ENCODE data around the gene MEIKIN. TPM values are rescaled to one million over a fixed set of nuclear protein-coding genes. Genes with fewer than 3 reads are reported as not detected.

The MEIKIN gene
- total RNA-seq, 2 donors from 2014 or later, result 39.2 TPM; not detected in 1

GRCh38 chr5:131974956-131975726, 29.7 kb upstream of the MEIKIN start:
- Histone ChIP-seq H3K27ac (no peak overlapping the region), H3K4me1 (no peaks in the 10 kb centered on the region), H3K4me3 (no peak overlapping the region), H3K36me3 (replicated peaks in 1 of 2; ENCODE audit: insufficient read depth in 1 of 2, low read depth in 2 of 2) (no peaks in the 10 kb centered on the region), H3K27me3 (no peaks in the 10 kb centered on the region), H3K9me3 (no peaks in the 10 kb centered on the region)
- DNase-seq (no peak), ATAC-seq (no peak)
- TF ChIP-seq POLR2A (IDR thresholded peaks at IDR 0.05), result no peak
- TF ChIP-seq, protein P1, sequence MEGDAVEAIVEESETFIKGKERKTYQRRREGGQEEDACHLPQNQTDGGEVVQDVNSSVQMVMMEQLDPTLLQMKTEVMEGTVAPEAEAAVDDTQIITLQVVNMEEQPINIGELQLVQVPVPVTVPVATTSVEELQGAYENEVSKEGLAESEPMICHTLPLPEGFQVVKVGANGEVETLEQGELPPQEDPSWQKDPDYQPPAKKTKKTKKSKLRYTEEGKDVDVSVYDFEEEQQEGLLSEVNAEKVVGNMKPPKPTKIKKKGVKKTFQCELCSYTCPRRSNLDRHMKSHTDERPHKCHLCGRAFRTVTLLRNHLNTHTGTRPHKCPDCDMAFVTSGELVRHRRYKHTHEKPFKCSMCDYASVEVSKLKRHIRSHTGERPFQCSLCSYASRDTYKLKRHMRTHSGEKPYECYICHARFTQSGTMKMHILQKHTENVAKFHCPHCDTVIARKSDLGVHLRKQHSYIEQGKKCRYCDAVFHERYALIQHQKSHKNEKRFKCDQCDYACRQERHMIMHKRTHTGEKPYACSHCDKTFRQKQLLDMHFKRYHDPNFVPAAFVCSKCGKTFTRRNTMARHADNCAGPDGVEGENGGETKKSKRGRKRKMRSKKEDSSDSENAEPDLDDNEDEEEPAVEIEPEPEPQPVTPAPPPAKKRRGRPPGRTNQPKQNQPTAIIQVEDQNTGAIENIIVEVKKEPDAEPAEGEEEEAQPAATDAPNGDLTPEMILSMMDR (IDR thresholded peaks at IDR 0.05), result no peak
- WGBS, 2 donors, result 74% methylated on average over 9 to 12 of the region's 12 CpGs
- intact Hi-C loops (cut with DNase I), result no loop called here

DNA sequence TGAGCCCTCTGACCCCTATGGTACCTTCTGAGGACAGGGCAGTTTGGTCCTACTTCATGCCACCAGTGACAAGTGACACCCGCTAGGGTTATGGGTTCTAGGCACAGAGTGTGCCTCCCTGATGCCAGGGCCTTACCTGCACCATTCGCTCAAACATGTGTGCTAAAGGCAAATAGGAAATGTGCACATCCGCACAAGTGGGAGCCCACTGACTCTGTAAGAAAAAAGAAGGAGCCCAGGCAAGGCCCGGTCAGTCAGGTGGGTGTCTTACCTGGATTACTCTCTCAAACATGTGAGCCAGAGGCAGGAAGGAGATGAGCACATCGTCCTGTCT, 29.1 kb upstream of the MEIKIN start:
- Histone ChIP-seq H3K4me3 (no peak overlapping the region), H3K9me3 (no peaks in the 10 kb centered on the region), H3K4me1 (no peaks in the 10 kb centered on the region), H3K27ac (no peak overlapping the region), H3K27me3 (no peaks in the 10 kb centered on the region), H3K36me3 (replicated peaks in 1 of 2; ENCODE audit: insufficient read depth in 1 of 2, low read depth in 2 of 2) (no peaks in the 10 kb centered on the region)
- 83 to 84% methylated on average over 4 to 5 of the region's 5 CpGs for WGBS, 2 donors
- DNase-seq, result no peak
- intact Hi-C loops (cut with DNase I), result no loop called here
- no peak for TF ChIP-seq POLR2A (IDR thresholded peaks at IDR 0.05)
- TF ChIP-seq, protein P1 (IDR thresholded peaks at IDR 0.05), result no peak
- ATAC-seq, result no peak

DNA sequence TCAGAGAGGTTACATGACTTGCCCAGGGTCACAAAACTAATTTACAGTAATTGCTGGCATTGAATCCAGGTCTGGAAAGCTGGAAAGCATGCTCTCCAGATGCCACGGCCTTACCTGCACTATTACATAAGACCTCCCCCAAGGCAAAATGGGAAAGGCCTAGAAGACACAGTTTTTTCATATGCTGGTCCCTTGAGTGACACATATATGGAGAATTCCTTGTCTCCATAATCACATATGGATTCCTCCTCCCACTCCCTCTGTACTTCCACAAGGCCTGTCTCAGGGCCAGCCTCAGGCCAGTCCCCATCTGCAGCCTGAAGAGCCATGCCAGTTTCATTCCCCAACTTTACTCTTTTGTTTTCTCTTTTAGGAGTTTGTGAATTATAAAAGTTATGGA, 28.6 kb upstream of the MEIKIN start:
- 85 to 88% methylated on average over 1 of the region's 1 CpG for WGBS, 2 donors
- no peak for TF ChIP-seq POLR2A (IDR thresholded peaks at IDR 0.05)
- TF ChIP-seq, protein P1 (IDR thresholded peaks at IDR 0.05), result no peak
- intact Hi-C loops (cut with DNase I), result no loop called here

GRCh38 chr5:131973089-131973712, 27.7 kb upstream of the MEIKIN start:
- Histone ChIP-seq H3K4me3 (no peak overlapping the region), H3K27me3 (no peaks in the 10 kb centered on the region), H3K36me3 (replicated peaks in 1 of 2; ENCODE audit: insufficient read depth in 1 of 2, low read depth in 2 of 2) (no peaks in the 10 kb centered on the region), H3K27ac (no peak overlapping the region), H3K9me3 (no peaks in the 10 kb centered on the region), H3K4me1 (no peaks in the 10 kb centered on the region)
- TF ChIP-seq, protein P1 (IDR thresholded peaks at IDR 0.05), result no peak
- 81 to 86% methylated on average over 8 to 9 of the region's 9 CpGs for WGBS, 2 donors
- DNase-seq, result no peak
- ATAC-seq, result no peak
- intact Hi-C loops (cut with DNase I), result no loop called here

More for the DNA sequence above, 28.6 kb upstream of the MEIKIN start:
- no peak for DNase-seq
- no peaks in the 10 kb centered on the region for H3K9me3 ChIP-seq
- H3K36me3 ChIP-seq (replicated peaks in 1 of 2; ENCODE audit: insufficient read depth in 1 of 2, low read depth in 2 of 2), result no peaks in the 10 kb centered on the region
- no peak for ATAC-seq
- H3K27me3 ChIP-seq, result no peaks in the 10 kb centered on the region
- H3K4me1 ChIP-seq, result no peaks in the 10 kb centered on the region
- H3K4me3 ChIP-seq, result no peak overlapping the region
- no peak overlapping the region for H3K27ac ChIP-seq
